CD4-positive, alpha-beta T cell (primary cell): ENCODE data around the gene MTCL1. TPM values are rescaled to one million over a fixed set of nuclear protein-coding genes. Genes with fewer than 3 reads are reported as not detected.

Source experiments
- ATAC-seq: fragments of 200-7000 bp; cut with Tn5 transposase; one replicate; pipeline ENCODE4 v1.10.0; 2022; ENCODE audit warnings: mild to moderate bottlenecking; ENCODE audit not compliant: poor library complexity
- CTCF ChIA-PET: fragments of 350-600 bp; sonication (Branson Sonifier 250); formaldehyde crosslinking; loops from one replicate; lab custom pipeline; 2021; ENCODE audit warnings: antibody characterized with exemption, inconsistent platforms; lab: Charles Lee
- POLR2A ChIA-PET: fragments of 350-600 bp; sonication (Branson Sonifier 250); formaldehyde crosslinking; loops from one replicate; lab custom pipeline; 2021; ENCODE audit warnings: antibody characterized with exemption, inconsistent platforms; lab: Charles Lee
- DNase-seq, 14 experiments: peaks; one replicate each; pipeline ENCODE4 v3.0.0-alpha.2; 2013 to 2020; ENCODE audit warnings: mixed read lengths in 2 of 14
- H3K27ac ChIP-seq, 2 donors: one replicate each; pipeline versions ENCODE4 v1.5.1 to v1.7.0; 2013; ENCODE audit warnings: low read length in 2 of 2, low read depth in 1 of 2, mild to moderate bottlenecking in 1 of 2
- H3K27me3 ChIP-seq, 2 experiments: 1 replicate in 1 of 2; 2 replicates in 1 of 2; pipeline versions ENCODE4 v1.6.1 to v1.7.0; 2013; ENCODE audit warnings: low read length in 2 of 2, control low read depth in 1 of 2, mild to moderate bottlenecking in 1 of 2, moderate library complexity in 1 of 2; ENCODE audit not compliant: insufficient read depth in 2 of 2, control insufficient read depth in 1 of 2
- H3K36me3 ChIP-seq: one replicate; pipeline ENCODE4 v1.6.1; 2013; ENCODE audit warnings: low read length, control low read depth; ENCODE audit not compliant: insufficient read depth
- H3K4me1 ChIP-seq: one replicate; pipeline ENCODE4 v1.6.1; 2013; ENCODE audit warnings: low read length, control low read depth; ENCODE audit not compliant: insufficient read depth
- H3K4me3 ChIP-seq: one replicate; pipeline ENCODE4 v1.5.1; 2013; ENCODE audit warnings: mild to moderate bottlenecking, low read length, moderate library complexity
- H3K9me3 ChIP-seq, 2 experiments: 1 replicate in 1 of 2; 2 replicates in 1 of 2; pipeline versions ENCODE4 v1.6.1 to v1.7.0; 2013; ENCODE audit warnings: low read length in 2 of 2, mild to moderate bottlenecking in 2 of 2, control low read depth in 1 of 2, moderate library complexity in 1 of 2; ENCODE audit not compliant: control insufficient read depth in 1 of 2, insufficient read depth in 1 of 2
- H3K27ac Mint-ChIP-seq: one replicate; pipeline ENCODE4 v1.8.0; 2020; ENCODE audit warnings: mixed read lengths
- H3K27me3 Mint-ChIP-seq: one replicate; pipeline ENCODE4 v1.8.0; 2021; ENCODE audit warnings: mixed read lengths
- H3K36me3 Mint-ChIP-seq: one replicate; pipeline ENCODE4 v1.8.0; 2021; ENCODE audit warnings: low read depth, mixed read lengths
- H3K4me1 Mint-ChIP-seq: one replicate; pipeline ENCODE4 v1.8.0; 2021; ENCODE audit warnings: low read depth, mixed read lengths
- H3K4me3 Mint-ChIP-seq: one replicate; pipeline ENCODE4 v1.8.0; 2020; ENCODE audit warnings: mild to moderate bottlenecking, mixed read lengths
- H3K9me3 Mint-ChIP-seq: one replicate; pipeline ENCODE4 v1.8.0; 2020; ENCODE audit warnings: mixed read lengths
- CTCF ChIP-seq: fragments of 200-600 bp; IDR thresholded peaks from one replicate; pipeline ENCODE4 v1.8.0; 2022; ENCODE audit warnings: antibody characterized with exemption, mild to moderate bottlenecking
- intact Hi-C, 2 experiments: fragments of 100-400 bp; cut with DNase I in 1 of 2; cut with micrococcal nuclease in 1 of 2; formaldehyde crosslinking; loops; one replicate each; pipeline versions ENCODE4 v1.15.1 to v1.9.0; 2023 to 2025; cut with DNase I, micrococcal nuclease
- total RNA-seq, 174 experiments: library from RNA in 2 of 174; stranded (reverse) in 2 of 174; gene quantifications; one replicate each; pipeline ENCODE4 v1.2.3 and lab custom pipeline; 2021 to 2026

Gene MTCL1
- total RNA-seq, 2 experiments from 2014 or later: 0.11 to 0.55 TPM

- intact Hi-C loops: no loop called here
- no peak overlapping the region for H3K27ac Mint-ChIP-seq
- Histone ChIP-seq H3K4me3 (no peak overlapping the region), H3K27ac (no peak overlapping the region), H3K36me3 (no peaks in the 10 kb centered on the region), H3K4me1 (no peaks in the 10 kb centered on the region), H3K27me3 (no peaks in the 10 kb centered on the region), H3K9me3 (peaks cover 0 to 5% of the 10 kb centered on the region in 2 experiments)
- peaks cover 12% of the 10 kb centered on the region for H3K27me3 Mint-ChIP-seq
- TF ChIP-seq CTCF: no peak
- H3K4me1 Mint-ChIP-seq: no peaks in the 10 kb centered on the region
- H3K4me3 Mint-ChIP-seq: no peak overlapping the region
- H3K36me3 Mint-ChIP-seq: no peaks in the 10 kb centered on the region
- DNase-seq: no peak
- no peak for ATAC-seq
- POLR2A ChIA-PET: no interaction called here
- CTCF ChIA-PET: no interaction called here
- no peaks in the 10 kb centered on the region for H3K9me3 Mint-ChIP-seq
Measured at GRCh38 chr18:8848541-8848940, 143.2 kb downstream of the MTCL1 start.

- DNase-seq (no peak), ATAC-seq (no peak)
- POLR2A ChIA-PET: no interaction called here
- H3K27me3 Mint-ChIP-seq: peaks cover 13% of the 10 kb centered on the region
- Histone ChIP-seq H3K27me3 (no peaks in the 10 kb centered on the region), H3K9me3 (peaks cover 0 to 2% of the 10 kb centered on the region in 2 experiments), H3K36me3 (no peaks in the 10 kb centered on the region), H3K27ac (no peak overlapping the region), H3K4me3 (no peak overlapping the region), H3K4me1 (no peaks in the 10 kb centered on the region)
- H3K9me3 Mint-ChIP-seq: no peaks in the 10 kb centered on the region
- CTCF ChIA-PET: no interaction called here
- H3K4me3 Mint-ChIP-seq: no peak overlapping the region
- H3K4me1 Mint-ChIP-seq: no peaks in the 10 kb centered on the region
- TF ChIP-seq CTCF: no peak
- intact Hi-C loops: no loop called here
- H3K27ac Mint-ChIP-seq: no peak overlapping the region
- H3K36me3 Mint-ChIP-seq: no peaks in the 10 kb centered on the region
Measured at GRCh38 chr18:8849696-8850095, 144.3 kb downstream of the MTCL1 start.

GRCh38 chr18:8851659-8852058 lies 146.3 kb downstream of the MTCL1 start:
- Histone ChIP-seq H3K4me1 (no peaks in the 10 kb centered on the region), H3K36me3 (no peaks in the 10 kb centered on the region), H3K4me3 (no peak overlapping the region), H3K27ac (no peak overlapping the region), H3K9me3 (peaks cover 0 to 3% of the 10 kb centered on the region in 2 experiments), H3K27me3 (no peaks in the 10 kb centered on the region)
- H3K4me1 Mint-ChIP-seq: no peaks in the 10 kb centered on the region
- peaks cover 17% of the 10 kb centered on the region for H3K27me3 Mint-ChIP-seq
- no peak for TF ChIP-seq CTCF
- no peak overlapping the region for H3K27ac Mint-ChIP-seq
- H3K36me3 Mint-ChIP-seq: no peaks in the 10 kb centered on the region
- POLR2A ChIA-PET: no interaction called here
- CTCF ChIA-PET: no interaction called here
- ATAC-seq: no peak
- H3K4me3 Mint-ChIP-seq: no peak overlapping the region
- intact Hi-C loops: no loop called here
- no peak for DNase-seq
- no peaks in the 10 kb centered on the region for H3K9me3 Mint-ChIP-seq
